SK-N-MC (cell line): Measurements from ENCODE around the gene SH3D19.

Experiments used
- DNase-seq: peaks from one replicate; pipeline ENCODE4 v3.0.0-alpha.2; 2011; ENCODE audit warnings: low read depth, low spot score
- H3K27ac ChIP-seq: fragments of 200-600 bp; sonication (generic); 2 replicates; pipeline ENCODE4 v1.5.1; 2016; ENCODE audit warnings: mixed run types
- H3K36me3 ChIP-seq: fragments of 200-600 bp; sonication (generic); 2 replicates; pipeline ENCODE4 v1.6.1; 2017; ENCODE audit warnings: antibody characterized with exemption, low read length, mixed read lengths; ENCODE audit not compliant: insufficient read depth
- H3K4me3 ChIP-seq: fragments of 200-600 bp; sonication (generic); 2 replicates; pipeline ENCODE4 v1.5.1; 2016
- H3K9ac ChIP-seq: fragments of 200-600 bp; sonication (generic); 2 replicates; pipeline ENCODE4 v1.8.0; 2017; ENCODE audit warnings: mixed run types, mixed read lengths; ENCODE audit not compliant: insufficient read length
- H3K9me3 ChIP-seq: fragments of 200-600 bp; sonication (generic); 2 replicates; pipeline ENCODE4 v1.6.1; 2017; ENCODE audit warnings: low read depth, mild to moderate bottlenecking, antibody characterized with exemption, low read length, moderate library complexity, mixed read lengths
- EZH2 ChIP-seq: fragments of 200-600 bp; sonication (generic); IDR thresholded peaks from one replicate; pipeline ENCODE4 v1.6.1; 2017; ENCODE audit warnings: antibody characterized with exemption
- FOXP2 ChIP-seq: optimal IDR thresholded peaks from 2 replicates; pipeline ENCODE3; 2011; ENCODE audit warnings: mild to moderate bottlenecking, moderate library complexity; ENCODE audit not compliant: insufficient read depth; ENCODE audit errors: extremely low read length, control extremely low read depth
- POLR2AphosphoS5 ChIP-seq: IDR thresholded peaks from 2 replicates; pipeline ENCODE4 v1.6.1; 2012; ENCODE audit warnings: mild to moderate bottlenecking, low read depth, low read length, borderline replicate concordance

The SH3D19 gene

GRCh38 chr4:151233600-151233999 is 91.8 kb downstream of the SH3D19 start:
- H3K36me3 ChIP-seq = no peaks in the 10 kb centered on the region
- DNase-seq = no peak
- no peak overlapping the region for H3K4me3 ChIP-seq
- no peak for TF ChIP-seq EZH2
- no peak for TF ChIP-seq FOXP2
- TF ChIP-seq POLR2AphosphoS5 = no peak
- no peak overlapping the region for H3K9ac ChIP-seq
- H3K9me3 ChIP-seq = no peaks in the 10 kb centered on the region
- H3K27ac ChIP-seq = no peak overlapping the region

- no peak overlapping the region for H3K4me3 ChIP-seq
- no peak overlapping the region for H3K27ac ChIP-seq
- no peak for TF ChIP-seq EZH2
- no peak for TF ChIP-seq FOXP2
- no peak for TF ChIP-seq POLR2AphosphoS5
- no peaks in the 10 kb centered on the region for H3K9me3 ChIP-seq
- no peaks in the 10 kb centered on the region for H3K36me3 ChIP-seq
- DNase-seq = no peak
- no peak overlapping the region for H3K9ac ChIP-seq
These were observed 93.3 kb downstream of the SH3D19 start for GRCh38 chr4:151231915-151232595.

- no peak overlapping the region for H3K4me3 ChIP-seq
- TF ChIP-seq EZH2 (no peak), FOXP2 (no peak), POLR2AphosphoS5 (no peak)
- no peak overlapping the region for H3K9ac ChIP-seq
- DNase-seq = no peak
- no peaks in the 10 kb centered on the region for H3K36me3 ChIP-seq
- H3K27ac ChIP-seq = peak overlapping the region; percentile 3; the same call in 1 of the 2 replicates
- H3K9me3 ChIP-seq = no peaks in the 10 kb centered on the region
These were observed 97.0 kb downstream of the SH3D19 start for GRCh38 chr4:151228189-151229119.

- H3K27ac ChIP-seq = peak overlapping the region; percentile 11; the same call in 1 of the 2 replicates
- no peak for DNase-seq
- H3K9ac ChIP-seq = no peak overlapping the region
- TF ChIP-seq EZH2 = no peak
- TF ChIP-seq FOXP2 = no peak
- TF ChIP-seq POLR2AphosphoS5 = no peak
- H3K9me3 ChIP-seq = no peaks in the 10 kb centered on the region
- no peaks in the 10 kb centered on the region for H3K36me3 ChIP-seq
- H3K4me3 ChIP-seq = 0 out of 2 replicates have a peak overlapping the region, but pooled peaks have one; percentile 2
These were observed 97.7 kb downstream of the SH3D19 start for GRCh38 chr4:151227731-151228130.

- Histone ChIP-seq H3K9ac (no peak overlapping the region), H3K9me3 (no peaks in the 10 kb centered on the region), H3K36me3 (no peaks in the 10 kb centered on the region), H3K27ac (peak overlapping the region; percentile 11; the same call in 1 of the 2 replicates), H3K4me3 (no peak overlapping the region; the same call in 1 of the 2 replicates)
- TF ChIP-seq FOXP2 (no peak), POLR2AphosphoS5 (no peak), EZH2 (no peak)
- no peak for DNase-seq
These were observed 98.2 kb downstream of the SH3D19 start for GRCh38 chr4:151227172-151227571.

- Histone ChIP-seq H3K36me3 (no peaks in the 10 kb centered on the region), H3K9ac (no peak overlapping the region), H3K27ac (no peak overlapping the region), H3K9me3 (no peaks in the 10 kb centered on the region), H3K4me3 (no peak overlapping the region)
- DNase-seq = no peak
- TF ChIP-seq EZH2 (no peak), POLR2AphosphoS5 (no peak), FOXP2 (no peak)
These were observed 99.1 kb downstream of the SH3D19 start for GRCh38 chr4:151226004-151226932.

- TF ChIP-seq EZH2 = no peak
- TF ChIP-seq POLR2AphosphoS5 = no peak
- TF ChIP-seq FOXP2 = no peak
- no peak for DNase-seq
- Histone ChIP-seq H3K36me3 (no peaks in the 10 kb centered on the region), H3K4me3 (no peak overlapping the region), H3K9ac (no peak overlapping the region), H3K9me3 (no peaks in the 10 kb centered on the region), H3K27ac (no peak overlapping the region)
These were observed 101.9 kb downstream of the SH3D19 start for GRCh38 chr4:151223465-151223864.

GRCh38 chr4:151219948-151220347 is 105.5 kb downstream of the SH3D19 start:
- DNase-seq = no peak
- H3K9ac ChIP-seq = no peak overlapping the region
- TF ChIP-seq POLR2AphosphoS5 (no peak), FOXP2 (no peak), EZH2 (no peak)
- no peaks in the 10 kb centered on the region for H3K36me3 ChIP-seq
- no peaks in the 10 kb centered on the region for H3K9me3 ChIP-seq
- no peak overlapping the region for H3K27ac ChIP-seq
- no peak overlapping the region for H3K4me3 ChIP-seq
